ENCODE data around the gene ARHGAP45. TPM values are rescaled to one million over a fixed set of nuclear protein-coding genes. Genes with fewer than 3 reads are reported as not detected.
"Not testable (repeated sequence)": the region's sequence is repeated elsewhere in the genome, so short reads cannot be mapped to it uniquely, and the experiment has no call there.

ARHGAP45 gene
- total RNA-seq, 1 donor from 2014 or later, result 23.0 TPM

- DNase-seq (ENCODE audit: extremely low read depth, low read depth, low spot score), result no peak
These were observed 46.3 kb downstream of the ARHGAP45 start for GRCh38 chr19:1113030-1113985.

DNA sequence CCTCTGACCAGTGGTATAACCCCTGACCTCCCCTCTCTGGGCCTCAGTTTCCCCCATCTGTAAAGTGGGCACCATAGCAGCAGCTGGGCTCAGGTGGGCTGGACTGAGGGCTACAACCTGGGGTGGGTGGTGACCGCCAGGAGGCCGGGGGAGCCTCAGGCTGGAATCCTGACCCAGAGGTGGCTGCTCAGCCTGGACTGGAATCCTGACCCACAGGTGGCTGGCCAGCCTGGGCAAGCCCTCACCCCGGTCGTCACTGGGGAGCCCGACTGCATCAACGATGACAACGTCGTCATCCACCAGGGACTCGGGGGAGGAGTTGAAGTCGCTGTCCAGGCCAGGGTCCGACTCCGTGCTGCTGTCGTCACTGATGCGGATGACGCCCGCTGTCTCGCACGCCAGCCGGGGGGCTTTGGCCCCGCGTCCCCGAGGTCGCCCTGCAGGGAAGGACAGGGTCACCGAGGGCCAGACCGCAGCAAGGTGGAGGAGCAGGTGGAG lies 47.1 kb downstream of the ARHGAP45 start:
- DNase-seq (ENCODE audit: extremely low read depth, low read depth, low spot score), result no peak

GRCh38 chr19:1114728-1115127 lies 47.8 kb downstream of the ARHGAP45 start:
- not testable (repeated sequence) for DNase-seq (ENCODE audit: extremely low read depth, low read depth, low spot score)

GRCh38 chr19:1115646-1116420 lies 48.9 kb downstream of the ARHGAP45 start:
- no peak for DNase-seq (ENCODE audit: extremely low read depth, low read depth, low spot score)

DNA sequence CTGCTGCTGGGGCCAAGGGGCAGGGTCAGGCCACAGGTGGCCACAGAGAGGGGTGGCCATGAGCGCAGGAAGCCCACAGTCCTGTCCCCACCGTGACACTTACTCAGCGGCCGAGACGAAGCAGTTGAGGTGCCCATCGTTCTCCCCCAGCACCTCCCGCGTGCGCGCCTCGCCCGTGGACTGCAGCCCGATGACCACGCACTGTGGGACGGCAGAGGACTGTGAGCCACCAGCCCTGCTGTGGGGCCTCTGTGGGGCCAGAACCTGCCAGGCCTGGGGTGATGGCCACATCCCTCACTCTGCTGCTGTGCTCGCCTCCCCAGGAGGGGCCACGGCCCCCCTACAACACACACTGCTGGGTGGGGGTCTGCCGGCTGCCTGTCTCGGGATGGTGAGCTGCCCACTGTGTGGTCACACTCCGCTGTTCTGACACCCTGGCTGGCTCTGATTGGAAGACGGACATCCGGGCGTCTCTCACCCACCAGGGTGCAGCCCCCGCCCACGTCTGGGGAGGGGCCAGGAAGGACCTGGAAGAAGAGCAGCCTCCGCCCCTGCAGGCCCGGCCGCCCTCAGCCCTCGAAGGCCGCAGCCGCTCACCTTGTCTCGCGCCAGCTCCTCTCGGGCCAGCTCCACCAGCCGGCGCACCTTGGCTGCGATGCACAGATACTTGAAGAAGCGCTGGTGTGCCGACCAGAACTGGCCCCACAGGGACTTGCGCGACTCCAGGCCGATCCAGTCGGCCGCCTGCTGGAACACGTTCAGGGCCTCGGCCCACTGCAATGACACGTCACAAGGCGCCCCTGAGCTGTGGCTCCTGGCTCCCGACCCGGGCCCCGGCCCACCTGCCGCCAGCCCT lies 50.0 kb downstream of the ARHGAP45 start:
- no peak for DNase-seq (ENCODE audit: extremely low read depth, low read depth, low spot score)

- DNase-seq (ENCODE audit: extremely low read depth, low read depth, low spot score), result no peak
These were observed 50.7 kb downstream of the ARHGAP45 start for GRCh38 chr19:1117654-1118053.

DNA sequence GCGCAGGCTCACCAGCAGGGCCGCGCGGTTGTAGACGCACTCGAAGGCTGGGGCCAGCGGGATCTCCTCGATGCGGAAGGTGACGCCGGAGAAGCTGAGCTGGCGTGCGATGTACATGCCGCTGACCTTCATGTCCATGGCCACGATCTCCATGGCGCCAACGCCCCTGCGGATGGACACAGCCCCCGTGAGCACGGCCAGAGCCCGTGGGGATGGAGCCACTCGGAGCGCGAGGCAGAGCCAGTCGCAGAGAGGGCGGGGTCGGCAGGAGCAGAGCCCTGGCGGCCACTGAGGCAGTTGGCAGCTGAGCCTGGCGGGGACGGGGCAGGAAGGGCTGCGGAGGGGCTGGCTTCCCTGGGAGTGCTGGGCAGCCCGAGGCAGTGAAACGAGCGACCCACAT lies 52.0 kb downstream of the ARHGAP45 start:
- DNase-seq (ENCODE audit: extremely low read depth, low read depth, low spot score), result no peak

GRCh38 chr19:1119475-1120217 lies 52.7 kb downstream of the ARHGAP45 start:
- DNase-seq (ENCODE audit: extremely low read depth, low read depth, low spot score), result no peak

GRCh38 chr19:1121395-1121794 lies 54.4 kb downstream of the ARHGAP45 start:
- no peak for DNase-seq (ENCODE audit: extremely low read depth, low read depth, low spot score)

- no peak for DNase-seq (ENCODE audit: extremely low read depth, low read depth, low spot score)
These were observed 55.3 kb downstream of the ARHGAP45 start for GRCh38 chr19:1122021-1122971.

GRCh38 chr19:1122972-1123363 lies 56.0 kb downstream of the ARHGAP45 start:
- no peak for DNase-seq (ENCODE audit: extremely low read depth, low read depth, low spot score)

DNA sequence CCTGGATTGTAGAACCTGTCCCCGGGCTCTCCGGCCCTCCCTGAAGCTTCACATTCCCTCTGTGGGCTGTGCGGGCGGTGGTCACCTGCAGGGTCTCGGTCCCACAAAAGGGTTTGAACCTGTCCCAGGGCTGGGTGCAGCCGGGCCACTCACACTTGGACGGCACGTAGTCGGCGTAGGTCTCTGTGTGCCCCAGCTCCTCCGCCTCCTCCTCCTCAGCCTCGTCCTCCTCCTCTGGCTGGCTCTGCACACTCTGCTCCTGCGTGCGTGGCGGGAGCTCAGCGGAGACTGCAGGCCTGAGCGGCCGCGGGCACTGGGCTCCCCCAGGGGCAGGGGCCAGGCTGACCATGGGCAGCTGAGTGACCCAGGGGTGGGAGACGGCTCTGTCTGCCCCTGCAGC lies 56.4 kb downstream of the ARHGAP45 start:
- DNase-seq (ENCODE audit: extremely low read depth, low read depth, low spot score), result no peak

GRCh38 chr19:1123885-1124677 lies 57.1 kb downstream of the ARHGAP45 start:
- DNase-seq (ENCODE audit: extremely low read depth, low read depth, low spot score), result no peak

DNA sequence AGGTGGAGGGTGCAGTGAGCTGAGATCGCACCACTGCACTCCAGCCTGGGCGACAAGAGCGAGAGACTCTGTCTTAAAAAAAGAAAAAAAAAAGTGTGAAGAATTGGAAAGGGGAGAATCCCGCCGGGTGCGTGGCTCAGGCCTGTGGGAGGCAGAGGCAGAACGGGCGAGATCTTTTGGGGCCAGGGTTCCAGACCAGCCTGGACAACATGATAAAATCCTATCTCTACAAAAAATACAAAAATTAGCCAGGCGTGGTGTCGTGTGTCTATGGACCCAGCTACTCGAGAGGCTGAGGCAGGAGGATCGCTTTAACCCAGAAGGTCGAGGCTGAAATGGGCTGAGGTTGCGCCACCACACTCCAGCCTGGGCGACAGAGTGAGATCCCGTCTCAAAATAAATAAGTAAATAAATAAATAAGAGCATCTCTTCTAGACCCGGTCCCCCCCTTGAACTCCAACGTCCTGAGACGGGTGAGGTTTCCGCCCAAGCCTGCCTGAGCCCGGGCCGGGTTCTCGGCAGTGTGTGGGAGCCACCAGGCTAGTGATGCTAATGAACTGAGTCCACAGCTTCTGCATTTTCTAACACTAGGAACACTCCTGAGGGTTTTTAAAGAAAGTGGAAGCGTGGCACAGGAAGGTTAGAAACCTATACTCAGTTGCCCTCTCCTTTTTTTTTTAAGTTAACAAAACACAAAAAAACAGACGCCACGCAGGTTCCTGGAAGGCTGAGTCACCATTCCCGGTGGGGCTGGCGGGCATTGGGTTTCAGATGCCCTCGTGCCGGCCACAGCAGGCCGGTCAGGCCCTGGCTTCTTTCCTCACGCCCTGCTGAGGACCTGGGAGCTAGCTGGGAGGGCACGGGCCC lies 58.9 kb downstream of the ARHGAP45 start:
- DNase-seq (ENCODE audit: extremely low read depth, low read depth, low spot score), result no peak

- DNase-seq (ENCODE audit: extremely low read depth, low read depth, low spot score), result no peak
These were observed 60.2 kb downstream of the ARHGAP45 start for GRCh38 chr19:1126984-1127760.

DNA sequence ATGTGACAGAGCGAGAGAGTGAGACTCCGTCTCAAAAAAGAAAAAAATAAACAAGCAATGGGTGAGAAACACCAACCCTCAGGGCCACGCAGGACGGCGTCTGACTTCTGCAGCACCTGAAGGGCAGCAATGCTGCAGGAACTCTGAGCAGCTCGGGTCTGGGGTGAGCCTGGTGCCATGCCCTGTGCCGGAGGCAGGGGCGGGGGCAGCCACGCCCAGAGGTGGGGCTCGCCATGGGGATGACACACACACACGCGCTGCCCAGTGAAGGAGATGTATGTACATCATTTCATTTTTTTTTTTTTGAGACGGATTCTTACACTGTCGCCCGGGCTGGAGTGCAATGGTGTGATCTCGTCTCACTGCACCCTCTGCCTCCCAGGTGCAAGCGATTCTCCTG lies 61.1 kb downstream of the ARHGAP45 start:
- DNase-seq (ENCODE audit: extremely low read depth, low read depth, low spot score), result no peak

Measured in glomerular endothelial cell (primary cell).